Measurements from ENCODE around the gene TMEM45B.
A peak's percentile ranks its signal among the peaks of the same experiment; 100 is the strongest.
"Not testable (repeated sequence)": the region's sequence is repeated elsewhere in the genome, so short reads cannot be mapped to it uniquely, and the experiment has no call there.

TMEM45B gene

GRCh38 chr11:129771456-129771855, 44.2 kb upstream of the TMEM45B start:
- TF ChIP-seq CTCF (IDR thresholded peaks at IDR 0.05; ENCODE audit: low read depth, low read length, missing control alignments), result peak; percentile 21
- DNase-seq (ENCODE audit: low read depth); H3K4me3 ChIP-seq (ENCODE audit: low read depth, low read length): not testable (repeated sequence)

DNA sequence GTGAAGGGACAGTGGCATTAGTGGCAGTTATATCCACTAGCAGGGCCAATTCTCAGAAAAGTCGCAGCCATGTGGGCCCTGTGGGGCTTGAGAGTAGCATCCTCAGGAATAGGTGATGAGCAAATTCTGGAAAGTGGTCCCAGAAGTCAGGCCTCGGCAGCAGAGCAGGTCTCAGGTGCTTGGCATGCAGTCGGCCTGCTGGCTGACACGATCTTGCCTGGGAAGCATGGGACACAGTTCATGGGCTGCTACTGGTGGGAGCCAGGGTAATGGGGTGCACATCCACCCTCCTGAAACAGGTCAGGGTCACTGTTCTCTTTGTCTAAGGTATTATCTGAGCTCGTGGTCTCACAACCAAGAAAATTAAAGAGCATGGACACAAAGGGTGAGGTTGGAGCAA, 36.8 kb upstream of the TMEM45B start:
- no peak for DNase-seq (ENCODE audit: low read depth)
- no peak for TF ChIP-seq CTCF (IDR thresholded peaks at IDR 0.05; ENCODE audit: low read depth, low read length, missing control alignments)
- no peak overlapping the region for H3K4me3 ChIP-seq (ENCODE audit: low read depth, low read length)

DNA sequence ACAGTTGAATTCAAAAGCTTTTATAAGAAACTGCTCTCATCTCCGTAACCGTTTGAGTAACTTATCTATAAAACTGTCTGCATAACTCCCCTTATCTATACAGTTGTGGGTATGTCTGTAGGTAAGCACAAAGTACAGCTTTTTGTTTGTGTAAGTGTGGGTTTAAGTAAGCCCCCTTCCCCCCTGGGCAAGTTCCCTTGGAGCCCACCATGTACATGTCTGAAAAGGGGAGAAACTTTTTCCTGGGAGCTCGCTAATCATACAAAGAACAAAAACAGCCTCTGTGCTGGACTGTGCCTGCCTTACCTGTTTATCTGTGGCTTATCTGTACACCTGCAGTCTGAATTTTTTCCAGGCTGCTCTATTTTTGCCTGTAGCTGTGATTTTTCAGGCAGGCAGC, 36.3 kb upstream of the TMEM45B start:
- no peak overlapping the region for H3K4me3 ChIP-seq (ENCODE audit: low read depth, low read length)

DNA sequence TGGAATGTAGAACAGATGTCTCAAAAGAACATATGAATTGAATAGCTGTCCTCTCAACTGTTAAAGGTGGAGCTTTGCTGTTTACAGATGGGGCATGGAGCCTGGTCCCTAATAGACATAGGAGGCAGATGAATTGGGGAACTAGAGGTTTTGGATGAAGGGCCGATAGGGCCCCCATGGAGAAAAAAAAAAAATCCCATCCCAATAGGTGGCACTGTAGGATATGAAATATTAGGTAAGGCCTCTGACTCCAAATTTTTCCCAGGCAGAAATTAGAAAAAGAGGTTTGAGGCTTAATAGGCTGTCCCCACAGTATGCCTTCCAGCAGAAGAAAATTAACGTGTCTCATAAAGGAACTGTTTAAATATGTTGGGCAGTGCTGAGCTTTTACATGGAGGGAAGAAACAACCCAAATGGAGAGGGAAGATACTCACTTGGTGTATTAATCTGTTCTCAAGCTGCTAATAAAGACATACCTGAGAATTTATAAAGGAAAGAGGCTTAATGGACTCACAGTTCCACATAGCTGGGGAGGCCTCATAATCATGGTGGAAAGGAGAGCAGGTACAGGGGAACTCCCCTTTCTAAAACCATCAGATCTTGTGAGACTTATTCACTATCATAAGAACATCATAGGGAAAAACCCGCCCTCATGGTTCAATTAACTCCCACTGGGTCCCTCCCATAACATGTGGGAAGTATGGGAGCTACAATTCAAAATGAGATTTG, 30.1 kb upstream of the TMEM45B start:
- TF ChIP-seq CTCF (IDR thresholded peaks at IDR 0.05; ENCODE audit: low read depth, low read length, missing control alignments), result no peak
- no peak overlapping the region for H3K4me3 ChIP-seq (ENCODE audit: low read depth, low read length)
- no peak for DNase-seq (ENCODE audit: low read depth)

More for the DNA sequence above, 36.3 kb upstream of the TMEM45B start:
- TF ChIP-seq CTCF (IDR thresholded peaks at IDR 0.05; ENCODE audit: low read depth, low read length, missing control alignments), result no peak
- no peak for DNase-seq (ENCODE audit: low read depth)

- H3K4me3 ChIP-seq (ENCODE audit: low read depth, low read length); DNase-seq (ENCODE audit: low read depth): not testable (repeated sequence)
These were observed 29.6 kb upstream of the TMEM45B start for GRCh38 chr11:129786112-129786416.

- no peak overlapping the region for H3K4me3 ChIP-seq (ENCODE audit: low read depth, low read length)
- TF ChIP-seq CTCF (IDR thresholded peaks at IDR 0.05; ENCODE audit: low read depth, low read length, missing control alignments), result no peak
- no peak for DNase-seq (ENCODE audit: low read depth)
These were observed 28.0 kb upstream of the TMEM45B start for GRCh38 chr11:129787532-129788155.

GRCh38 chr11:129788278-129788677, 27.4 kb upstream of the TMEM45B start:
- DNase-seq (ENCODE audit: low read depth), result no peak
- no peak for TF ChIP-seq CTCF (IDR thresholded peaks at IDR 0.05; ENCODE audit: low read depth, low read length, missing control alignments)
- H3K4me3 ChIP-seq (ENCODE audit: low read depth, low read length), result no peak overlapping the region

All from GM12864 (cell line).